Liver (tissue), 3 donors: ENCODE measurements around the gene OR10H4.
"Not testable (repeated sequence)": the region's sequence is repeated elsewhere in the genome, so short reads cannot be mapped to it uniquely, and the experiment has no call there.

Experiments
- GABPA ChIP-seq, 2 donors: IDR thresholded peaks in 1 of 2; conservative IDR thresholded peaks in 1 of 2; 2 replicates each; pipeline ENCODE4 v1.6.1; 2016; ENCODE audit warnings: antibody characterized with exemption in 2 of 2, mild to moderate bottlenecking in 1 of 2, moderate library complexity in 1 of 2
- RAD21 ChIP-seq, 2 donors: IDR thresholded peaks; 2 replicates each; pipeline ENCODE4 v1.6.1; 2016; ENCODE audit warnings: antibody characterized with exemption in 2 of 2, mild to moderate bottlenecking in 2 of 2
- TF ChIP-seq, protein P1 (sequence below): fragments of 150-350 bp; IDR thresholded peaks from 2 replicates; pipeline ENCODE4 v1.5.1; 2017; ENCODE audit warnings: improper control_type of control experiment, low read depth, low read length; ENCODE audit not compliant: missing input control
- TF ChIP-seq, protein P2 (sequence below): IDR thresholded peaks from 2 replicates; pipeline ENCODE4 v1.6.1; 2016; ENCODE audit warnings: antibody characterized with exemption, mild to moderate bottlenecking
- TF ChIP-seq, protein P3 (sequence below): IDR thresholded peaks from 2 replicates; pipeline ENCODE4 v1.6.1; 2016; ENCODE audit warnings: antibody characterized with exemption
- donor health status: healthy.
- donor health status: healthy.

DNA sequence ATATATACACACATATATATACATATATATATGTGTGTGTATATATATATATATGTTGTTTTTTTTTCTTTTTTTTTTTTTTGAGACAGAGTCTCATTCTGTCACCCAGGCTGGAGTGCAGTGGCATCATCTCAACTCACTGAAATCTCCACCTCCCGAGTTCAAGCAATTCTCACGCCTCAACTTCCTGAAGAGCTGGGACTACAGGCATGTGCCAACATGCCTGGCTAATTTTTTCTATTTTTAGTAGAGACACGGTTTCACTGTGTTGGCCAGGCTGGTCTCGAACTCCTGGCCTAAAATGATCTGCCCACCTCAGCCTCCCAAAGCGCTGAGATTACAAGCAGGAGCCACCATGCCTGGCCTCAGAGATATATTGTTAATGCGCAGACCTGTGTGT, 37.0 kb downstream of the OR10H4 start:
- TF ChIP-seq, protein P1, sequence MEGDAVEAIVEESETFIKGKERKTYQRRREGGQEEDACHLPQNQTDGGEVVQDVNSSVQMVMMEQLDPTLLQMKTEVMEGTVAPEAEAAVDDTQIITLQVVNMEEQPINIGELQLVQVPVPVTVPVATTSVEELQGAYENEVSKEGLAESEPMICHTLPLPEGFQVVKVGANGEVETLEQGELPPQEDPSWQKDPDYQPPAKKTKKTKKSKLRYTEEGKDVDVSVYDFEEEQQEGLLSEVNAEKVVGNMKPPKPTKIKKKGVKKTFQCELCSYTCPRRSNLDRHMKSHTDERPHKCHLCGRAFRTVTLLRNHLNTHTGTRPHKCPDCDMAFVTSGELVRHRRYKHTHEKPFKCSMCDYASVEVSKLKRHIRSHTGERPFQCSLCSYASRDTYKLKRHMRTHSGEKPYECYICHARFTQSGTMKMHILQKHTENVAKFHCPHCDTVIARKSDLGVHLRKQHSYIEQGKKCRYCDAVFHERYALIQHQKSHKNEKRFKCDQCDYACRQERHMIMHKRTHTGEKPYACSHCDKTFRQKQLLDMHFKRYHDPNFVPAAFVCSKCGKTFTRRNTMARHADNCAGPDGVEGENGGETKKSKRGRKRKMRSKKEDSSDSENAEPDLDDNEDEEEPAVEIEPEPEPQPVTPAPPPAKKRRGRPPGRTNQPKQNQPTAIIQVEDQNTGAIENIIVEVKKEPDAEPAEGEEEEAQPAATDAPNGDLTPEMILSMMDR, result not testable (repeated sequence)
- not testable (repeated sequence) for TF ChIP-seq RAD21 (IDR thresholded peaks at IDR 0.05); GABPA (IDR thresholded peaks at IDR 0.05 in 1 of 2, conservative IDR thresholded peaks at IDR 0.05 in 1 of 2)
- TF ChIP-seq, protein P2, sequence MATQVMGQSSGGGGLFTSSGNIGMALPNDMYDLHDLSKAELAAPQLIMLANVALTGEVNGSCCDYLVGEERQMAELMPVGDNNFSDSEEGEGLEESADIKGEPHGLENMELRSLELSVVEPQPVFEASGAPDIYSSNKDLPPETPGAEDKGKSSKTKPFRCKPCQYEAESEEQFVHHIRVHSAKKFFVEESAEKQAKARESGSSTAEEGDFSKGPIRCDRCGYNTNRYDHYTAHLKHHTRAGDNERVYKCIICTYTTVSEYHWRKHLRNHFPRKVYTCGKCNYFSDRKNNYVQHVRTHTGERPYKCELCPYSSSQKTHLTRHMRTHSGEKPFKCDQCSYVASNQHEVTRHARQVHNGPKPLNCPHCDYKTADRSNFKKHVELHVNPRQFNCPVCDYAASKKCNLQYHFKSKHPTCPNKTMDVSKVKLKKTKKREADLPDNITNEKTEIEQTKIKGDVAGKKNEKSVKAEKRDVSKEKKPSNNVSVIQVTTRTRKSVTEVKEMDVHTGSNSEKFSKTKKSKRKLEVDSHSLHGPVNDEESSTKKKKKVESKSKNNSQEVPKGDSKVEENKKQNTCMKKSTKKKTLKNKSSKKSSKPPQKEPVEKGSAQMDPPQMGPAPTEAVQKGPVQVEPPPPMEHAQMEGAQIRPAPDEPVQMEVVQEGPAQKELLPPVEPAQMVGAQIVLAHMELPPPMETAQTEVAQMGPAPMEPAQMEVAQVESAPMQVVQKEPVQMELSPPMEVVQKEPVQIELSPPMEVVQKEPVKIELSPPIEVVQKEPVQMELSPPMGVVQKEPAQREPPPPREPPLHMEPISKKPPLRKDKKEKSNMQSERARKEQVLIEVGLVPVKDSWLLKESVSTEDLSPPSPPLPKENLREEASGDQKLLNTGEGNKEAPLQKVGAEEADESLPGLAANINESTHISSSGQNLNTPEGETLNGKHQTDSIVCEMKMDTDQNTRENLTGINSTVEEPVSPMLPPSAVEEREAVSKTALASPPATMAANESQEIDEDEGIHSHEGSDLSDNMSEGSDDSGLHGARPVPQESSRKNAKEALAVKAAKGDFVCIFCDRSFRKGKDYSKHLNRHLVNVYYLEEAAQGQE, result not testable (repeated sequence)
- TF ChIP-seq, protein P3, sequence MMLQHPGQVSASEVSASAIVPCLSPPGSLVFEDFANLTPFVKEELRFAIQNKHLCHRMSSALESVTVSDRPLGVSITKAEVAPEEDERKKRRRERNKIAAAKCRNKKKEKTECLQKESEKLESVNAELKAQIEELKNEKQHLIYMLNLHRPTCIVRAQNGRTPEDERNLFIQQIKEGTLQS, result not testable (repeated sequence)
